ENCODE data around the gene TUBA4A. TPM values are rescaled to one million over a fixed set of nuclear protein-coding genes. Genes with fewer than 3 reads are reported as not detected.

The TUBA4A gene
- total RNA-seq, 4 donors from 2014 or later: 49.5 to 137 (median 129) TPM

DNA sequence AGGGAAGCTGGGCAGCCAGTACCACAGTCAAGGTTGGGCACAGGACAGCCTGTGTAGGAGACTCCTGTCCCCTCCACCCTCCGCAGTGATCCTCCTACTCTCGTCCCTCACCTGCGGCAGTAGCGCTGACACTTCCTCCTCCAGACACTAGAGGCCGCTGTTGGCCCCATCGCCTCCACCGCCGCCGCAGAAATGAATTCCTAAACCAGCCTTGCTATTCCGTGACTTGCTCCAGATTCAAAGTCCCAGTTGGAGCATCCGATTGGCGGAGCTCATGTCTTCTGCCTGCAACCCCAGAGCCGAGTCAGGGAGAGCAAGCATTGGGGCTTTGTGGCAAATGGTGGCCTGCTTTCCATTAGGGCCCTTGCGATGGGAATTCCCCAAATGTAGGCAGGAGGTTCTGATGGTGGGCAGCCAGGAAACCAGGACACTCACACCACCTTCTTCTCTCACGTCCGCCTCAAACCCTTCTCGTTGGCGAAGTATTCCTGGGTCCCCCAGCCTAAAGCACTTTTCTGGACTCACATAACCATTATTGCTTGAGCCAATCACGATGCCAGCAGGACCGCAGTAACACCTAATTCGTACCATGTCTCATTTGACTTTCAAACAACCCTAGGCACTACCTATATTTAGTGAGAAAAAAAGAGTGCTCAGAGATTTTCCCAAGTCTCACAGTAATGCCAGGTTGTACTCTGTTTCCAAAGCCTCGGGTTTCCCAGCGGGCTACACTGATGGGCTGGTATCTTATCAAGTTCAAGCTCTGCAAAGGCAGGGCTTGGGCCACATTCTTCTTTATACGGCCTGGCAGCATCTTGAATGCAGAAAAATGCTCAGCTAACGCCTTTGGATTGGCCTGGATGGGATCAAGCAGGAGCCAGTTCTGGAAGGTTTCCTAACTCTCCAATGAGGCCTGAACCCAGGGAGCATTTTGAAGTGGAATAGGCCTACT, 24.3 kb upstream of the TUBA4A start:
- peaks cover 0 to 21% (median 0%) of the 10 kb centered on the region in 3 donors for H3K36me3 ChIP-seq
- H3K4me1 ChIP-seq: peaks cover 0 to 30% (median 9%) of the 10 kb centered on the region in 4 donors
- H3K27ac ChIP-seq: peak overlapping the region; percentile 93 to 99 (median 97)
- no peaks in the 10 kb centered on the region for H3K27me3 ChIP-seq
- TF ChIP-seq, protein P1, sequence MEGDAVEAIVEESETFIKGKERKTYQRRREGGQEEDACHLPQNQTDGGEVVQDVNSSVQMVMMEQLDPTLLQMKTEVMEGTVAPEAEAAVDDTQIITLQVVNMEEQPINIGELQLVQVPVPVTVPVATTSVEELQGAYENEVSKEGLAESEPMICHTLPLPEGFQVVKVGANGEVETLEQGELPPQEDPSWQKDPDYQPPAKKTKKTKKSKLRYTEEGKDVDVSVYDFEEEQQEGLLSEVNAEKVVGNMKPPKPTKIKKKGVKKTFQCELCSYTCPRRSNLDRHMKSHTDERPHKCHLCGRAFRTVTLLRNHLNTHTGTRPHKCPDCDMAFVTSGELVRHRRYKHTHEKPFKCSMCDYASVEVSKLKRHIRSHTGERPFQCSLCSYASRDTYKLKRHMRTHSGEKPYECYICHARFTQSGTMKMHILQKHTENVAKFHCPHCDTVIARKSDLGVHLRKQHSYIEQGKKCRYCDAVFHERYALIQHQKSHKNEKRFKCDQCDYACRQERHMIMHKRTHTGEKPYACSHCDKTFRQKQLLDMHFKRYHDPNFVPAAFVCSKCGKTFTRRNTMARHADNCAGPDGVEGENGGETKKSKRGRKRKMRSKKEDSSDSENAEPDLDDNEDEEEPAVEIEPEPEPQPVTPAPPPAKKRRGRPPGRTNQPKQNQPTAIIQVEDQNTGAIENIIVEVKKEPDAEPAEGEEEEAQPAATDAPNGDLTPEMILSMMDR (IDR thresholded peaks at IDR 0.05): peak; percentile 94 to 99 (median 96)
- no peak for TF ChIP-seq POLR2A (IDR thresholded peaks at IDR 0.05)
- peak; percentile 76 to 90 (median 88) for DNase-seq
- no peaks in the 10 kb centered on the region for H3K9me3 ChIP-seq
- peak overlapping the region; percentile 18 to 77 (median 32) for H3K4me3 ChIP-seq

DNA sequence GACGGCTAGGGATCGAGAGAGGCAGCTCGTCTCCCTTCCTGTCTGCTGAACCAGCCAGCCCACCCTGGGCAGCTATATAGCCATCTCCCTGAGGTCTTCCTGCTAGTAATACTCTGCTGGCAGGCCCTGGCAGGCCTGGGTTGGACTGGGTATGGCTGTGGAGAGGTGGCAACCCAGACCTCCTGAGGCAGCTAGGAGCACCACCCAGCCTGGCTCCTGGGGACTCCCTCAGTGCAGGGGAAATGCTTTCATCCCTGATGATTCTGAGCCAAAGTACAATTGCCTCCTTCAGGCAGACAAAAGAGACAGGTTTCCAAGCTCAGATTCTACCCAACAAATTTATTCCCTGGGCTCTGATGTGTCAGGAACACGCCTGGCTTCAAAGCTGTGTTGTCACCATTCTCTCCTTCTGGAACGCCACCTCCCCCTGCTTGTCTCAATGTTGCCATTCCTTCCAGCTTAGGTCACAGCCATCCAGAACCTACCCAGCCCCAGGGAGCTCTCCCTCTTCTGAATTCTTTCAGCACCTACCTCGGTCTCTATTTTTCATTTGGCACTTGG, 20.7 kb upstream of the TUBA4A start:
- Histone ChIP-seq H3K36me3 (no peaks in the 10 kb centered on the region), H3K27me3 (no peaks in the 10 kb centered on the region), H3K4me3 (no peak overlapping the region), H3K27ac (no peak overlapping the region), H3K9me3 (no peaks in the 10 kb centered on the region), H3K4me1 (peaks cover 0 to 24% (median 6%) of the 10 kb centered on the region in 4 donors)
- TF ChIP-seq, protein P1 (IDR thresholded peaks at IDR 0.05): no peak
- TF ChIP-seq POLR2A (IDR thresholded peaks at IDR 0.05): no peak
- DNase-seq: no peak

DNA sequence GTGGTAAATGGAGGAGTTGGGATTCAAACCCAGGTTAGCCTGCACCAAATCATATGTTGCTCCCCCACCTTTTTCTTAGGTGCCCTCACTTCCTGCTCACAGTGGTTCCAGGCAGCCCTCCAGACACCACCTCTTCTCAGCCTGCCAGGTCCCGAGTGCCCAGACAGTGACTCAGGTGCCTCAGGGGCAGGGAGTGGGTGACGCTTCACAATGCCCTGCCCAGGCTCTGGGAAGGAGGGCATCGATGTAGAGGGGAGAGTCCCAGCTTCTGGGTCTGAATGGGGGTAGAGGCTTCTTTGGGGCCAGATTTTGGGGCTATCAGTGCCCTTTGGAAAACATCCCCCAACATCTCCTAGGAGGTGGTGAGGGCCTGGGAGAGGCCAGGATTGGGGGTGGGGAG, 20.2 kb upstream of the TUBA4A start:
- TF ChIP-seq, protein P1 (IDR thresholded peaks at IDR 0.05): no peak
- TF ChIP-seq POLR2A (IDR thresholded peaks at IDR 0.05): no peak
- Histone ChIP-seq H3K36me3 (no peaks in the 10 kb centered on the region), H3K27ac (no peak overlapping the region), H3K27me3 (no peaks in the 10 kb centered on the region), H3K9me3 (no peaks in the 10 kb centered on the region), H3K4me1 (peaks cover 0 to 29% (median 6%) of the 10 kb centered on the region in 4 donors), H3K4me3 (no peak overlapping the region)
- no peak for DNase-seq

DNA sequence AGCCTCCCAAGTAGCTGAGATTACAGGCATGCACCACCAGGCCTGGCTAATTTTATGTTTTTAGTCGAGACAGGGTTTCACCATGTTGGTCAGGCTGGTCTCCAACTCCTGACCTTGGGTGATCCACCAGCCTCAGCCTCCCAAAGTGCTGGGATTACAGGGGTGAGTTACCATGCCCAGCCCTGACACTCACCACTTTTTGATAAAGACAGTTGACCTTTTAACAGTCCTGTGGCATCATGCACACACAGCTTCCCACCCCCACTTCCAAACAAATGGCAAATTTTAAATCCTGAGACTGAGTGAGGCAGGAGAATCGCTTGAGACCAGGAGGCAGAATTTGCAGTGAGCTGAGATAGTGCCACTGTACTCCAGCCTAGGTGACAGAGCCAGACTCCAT, 19.3 kb upstream of the TUBA4A start:
- H3K4me1 ChIP-seq: peaks cover 0 to 23% (median under 1%) of the 10 kb centered on the region in 4 donors
- no peak overlapping the region for H3K27ac ChIP-seq
- H3K9me3 ChIP-seq: no peaks in the 10 kb centered on the region
- no peaks in the 10 kb centered on the region for H3K27me3 ChIP-seq
- no peak for TF ChIP-seq POLR2A (IDR thresholded peaks at IDR 0.05)
- TF ChIP-seq, protein P1 (IDR thresholded peaks at IDR 0.05): no peak
- H3K36me3 ChIP-seq: no peaks in the 10 kb centered on the region
- no peak for DNase-seq
- H3K4me3 ChIP-seq: no peak overlapping the region

DNA sequence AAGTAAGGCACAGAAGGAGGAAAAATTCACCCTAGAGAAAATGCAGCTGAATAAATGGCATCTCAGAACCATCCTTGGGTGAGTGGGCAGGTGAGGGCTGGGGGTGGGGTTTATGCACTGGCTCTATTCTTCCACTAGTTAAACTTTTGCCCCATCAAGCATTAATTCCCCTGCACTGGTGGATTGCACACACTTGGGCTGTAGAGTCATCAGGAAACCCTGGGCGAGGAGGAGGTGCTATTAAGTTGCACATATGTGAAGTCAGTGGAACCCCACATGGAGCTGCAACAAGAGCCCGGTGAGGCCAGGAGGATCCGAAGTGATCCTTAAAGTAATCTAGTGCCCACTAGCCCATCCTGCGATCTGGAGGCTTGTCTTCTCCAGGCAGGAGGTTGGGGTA, 18.6 kb upstream of the TUBA4A start:
- Histone ChIP-seq H3K4me3 (no peak overlapping the region), H3K9me3 (no peaks in the 10 kb centered on the region), H3K4me1 (peaks cover 0 to 16% (median 0%) of the 10 kb centered on the region in 4 donors), H3K36me3 (no peaks in the 10 kb centered on the region), H3K27ac (no peak overlapping the region), H3K27me3 (no peaks in the 10 kb centered on the region)
- no peak for DNase-seq
- TF ChIP-seq, protein P1 (IDR thresholded peaks at IDR 0.05): no peak
- no peak for TF ChIP-seq POLR2A (IDR thresholded peaks at IDR 0.05)
